Prostate gland (tissue), 2 donors: ENCODE measurements around the gene RAD17. TPM values are rescaled to one million over a fixed set of nuclear protein-coding genes. Genes with fewer than 3 reads are reported as not detected.

Experiments
- DNase-seq: peaks from one replicate; pipeline ENCODE4 v3.0.0-alpha.2; 2019; ENCODE audit warnings: low spot score
- H3K27ac ChIP-seq, 2 donors: fragments of 200-600 bp; sonication (generic); 2 replicates each; pipeline ENCODE4 v1.5.1; 2017 to 2019
- H3K27me3 ChIP-seq: fragments of 200-600 bp; sonication (generic); replicated peaks from 2 replicates; pipeline ENCODE4 v1.5.1; 2019; ENCODE audit not compliant: insufficient read depth
- H3K36me3 ChIP-seq, 2 donors: fragments of 200-600 bp; sonication (generic); 1 replicate in 1 of 2; 2 replicates in 1 of 2; pipeline versions ENCODE4 v1.5.1 to v1.8.1; 2017 to 2019
- H3K4me1 ChIP-seq: fragments of 200-600 bp; sonication (generic); replicated peaks from 2 replicates; pipeline ENCODE4 v1.5.1; 2019
- H3K4me3 ChIP-seq, 2 donors: fragments of 200-600 bp; sonication (generic); 2 replicates each; pipeline ENCODE4 v1.5.1; 2017 to 2019
- H3K9me3 ChIP-seq: fragments of 200-600 bp; sonication (generic); 2 replicates; pipeline ENCODE4 v1.5.1; 2017
- POLR2A ChIP-seq: fragments of 450-650 bp; IDR thresholded peaks from one replicate; pipeline ENCODE4 v1.6.1; 2016; ENCODE audit warnings: antibody characterized with exemption, mild to moderate bottlenecking
- POLR2AphosphoS5 ChIP-seq: sonication (generic); formaldehyde crosslinking; IDR thresholded peaks from one replicate; pipeline ENCODE4 v1.6.1; 2017; ENCODE audit warnings: antibody characterized with exemption
- WGBS: methylation state at CpG from one replicate; pipeline ENCODE4 v1.1.5; 2018; 5-methylcytosine and 5-hydroxymethylcytosine counted together
- intact Hi-C: fragments of 100-400 bp; cut with DNase I; formaldehyde crosslinking; loops from one replicate; pipeline ENCODE4 v1.14.2; 2022
- total RNA-seq, 2 donors: library from RNA; depleted of rRNA; stranded (reverse); fragments of >200 nt; gene quantifications; one replicate each; pipeline ENCODE4 v1.1.0, GENCODE V29; 2016
- TF ChIP-seq, protein P1 (sequence below), 4 experiments: fragments of 200-600 bp in 2 of 4; fragments of 450-650 bp in 2 of 4; sonication (generic) in 2 of 4; IDR thresholded peaks; 1 replicate in 3 of 4; 2 replicates in 1 of 4; pipeline ENCODE4 v1.5.1; 2016 to 2019; ENCODE audit warnings: antibody characterized with exemption in 4 of 4, mild to moderate bottlenecking in 2 of 4, moderate library complexity in 2 of 4

The RAD17 gene
- total RNA-seq, 2 donors from 2014 or later = 28.8 to 29.5 TPM

DNA sequence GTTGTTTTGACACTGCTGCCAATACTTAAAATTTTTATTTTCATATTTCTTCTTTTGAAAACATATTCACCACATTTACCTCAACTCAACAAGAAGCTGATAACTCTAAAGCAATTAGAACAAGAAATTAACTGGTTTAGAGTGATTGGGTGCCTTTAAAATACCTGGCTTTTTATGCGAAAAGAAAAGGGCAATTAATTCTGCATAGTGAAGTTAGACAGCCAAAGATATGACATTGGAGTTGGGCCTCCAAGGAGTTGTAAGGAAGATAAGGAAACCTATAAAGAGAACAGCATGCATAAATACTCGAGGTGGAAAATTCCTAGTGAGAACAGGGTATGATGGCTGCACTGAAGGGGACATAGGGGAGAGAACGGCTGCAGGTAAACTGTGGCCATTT lies 9.9 kb upstream of the RAD17 start:
- Histone ChIP-seq H3K9me3 (no peaks in the 10 kb centered on the region), H3K27ac (no peak overlapping the region), H3K36me3 (no peaks in the 10 kb centered on the region), H3K27me3 (no peaks in the 10 kb centered on the region), H3K4me1 (no peaks in the 10 kb centered on the region), H3K4me3 (no peak overlapping the region)
- DNase-seq = no peak
- WGBS = 66% methylated on average over 3 of the region's 3 CpGs
- intact Hi-C loops = no loop called here
- TF ChIP-seq, protein P1, sequence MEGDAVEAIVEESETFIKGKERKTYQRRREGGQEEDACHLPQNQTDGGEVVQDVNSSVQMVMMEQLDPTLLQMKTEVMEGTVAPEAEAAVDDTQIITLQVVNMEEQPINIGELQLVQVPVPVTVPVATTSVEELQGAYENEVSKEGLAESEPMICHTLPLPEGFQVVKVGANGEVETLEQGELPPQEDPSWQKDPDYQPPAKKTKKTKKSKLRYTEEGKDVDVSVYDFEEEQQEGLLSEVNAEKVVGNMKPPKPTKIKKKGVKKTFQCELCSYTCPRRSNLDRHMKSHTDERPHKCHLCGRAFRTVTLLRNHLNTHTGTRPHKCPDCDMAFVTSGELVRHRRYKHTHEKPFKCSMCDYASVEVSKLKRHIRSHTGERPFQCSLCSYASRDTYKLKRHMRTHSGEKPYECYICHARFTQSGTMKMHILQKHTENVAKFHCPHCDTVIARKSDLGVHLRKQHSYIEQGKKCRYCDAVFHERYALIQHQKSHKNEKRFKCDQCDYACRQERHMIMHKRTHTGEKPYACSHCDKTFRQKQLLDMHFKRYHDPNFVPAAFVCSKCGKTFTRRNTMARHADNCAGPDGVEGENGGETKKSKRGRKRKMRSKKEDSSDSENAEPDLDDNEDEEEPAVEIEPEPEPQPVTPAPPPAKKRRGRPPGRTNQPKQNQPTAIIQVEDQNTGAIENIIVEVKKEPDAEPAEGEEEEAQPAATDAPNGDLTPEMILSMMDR (IDR thresholded peaks at IDR 0.05) = no peak
- TF ChIP-seq POLR2A = no peak

DNA sequence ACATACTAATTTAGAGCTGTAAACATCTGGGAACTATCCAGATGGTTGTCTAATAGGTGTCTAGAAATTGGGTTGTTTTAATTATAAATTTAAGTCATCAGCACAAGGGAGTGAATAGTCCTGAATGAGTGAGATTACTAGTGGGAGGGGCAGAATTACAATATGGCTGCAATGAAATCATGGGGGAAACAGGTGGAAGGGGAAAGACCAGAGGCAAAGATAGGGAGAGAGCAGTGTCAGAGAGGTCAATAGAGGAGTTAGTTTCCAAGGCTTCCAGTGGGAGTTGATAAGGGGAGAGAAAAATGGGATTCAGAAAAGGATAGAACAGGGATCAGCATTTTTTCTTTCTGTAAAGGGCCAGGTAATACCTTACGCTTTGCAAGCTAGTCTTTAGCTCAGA lies 9.2 kb upstream of the RAD17 start:
- Histone ChIP-seq H3K4me1 (no peaks in the 10 kb centered on the region), H3K27me3 (no peaks in the 10 kb centered on the region), H3K27ac (no peak overlapping the region), H3K9me3 (no peaks in the 10 kb centered on the region), H3K36me3 (no peaks in the 10 kb centered on the region), H3K4me3 (no peak overlapping the region)
- intact Hi-C loops = no loop called here
- no peak for DNase-seq
- TF ChIP-seq POLR2A (no peak), POLR2AphosphoS5 (no peak)
- TF ChIP-seq, protein P1 (IDR thresholded peaks at IDR 0.05) = no peak
- 83% methylated on average over 1 of the region's 1 CpG for WGBS

DNA sequence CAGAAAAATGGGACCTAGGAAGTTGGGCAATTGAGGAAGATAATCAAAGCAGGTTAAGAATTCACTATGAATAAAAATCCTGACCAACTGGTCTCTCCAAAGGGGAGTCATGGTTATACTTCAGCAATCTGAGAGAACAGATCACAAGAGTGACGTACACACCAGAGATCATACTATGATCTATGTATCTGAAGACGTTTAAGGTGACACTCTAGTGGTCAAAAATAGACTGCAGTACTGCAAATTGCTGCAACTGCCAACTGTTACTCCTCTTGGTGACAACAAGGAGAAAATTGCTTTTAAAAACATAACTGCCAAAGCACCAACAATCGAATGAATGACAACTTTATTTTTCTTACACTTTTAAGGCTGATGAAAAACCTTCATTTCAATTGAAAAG lies 5.2 kb upstream of the RAD17 start:
- no peak overlapping the region for H3K4me3 ChIP-seq
- no peak overlapping the region for H3K27ac ChIP-seq
- WGBS = 59% methylated on average over 3 of the region's 3 CpGs
- no peaks in the 10 kb centered on the region for H3K36me3 ChIP-seq
- H3K9me3 ChIP-seq = no peaks in the 10 kb centered on the region
- DNase-seq = no peak
- no peaks in the 10 kb centered on the region for H3K27me3 ChIP-seq
- H3K4me1 ChIP-seq = no peaks in the 10 kb centered on the region
- TF ChIP-seq, protein P1 (IDR thresholded peaks at IDR 0.05) = peak in 3 of 4 experiments; percentile 13 to 23 (median 17)
- TF ChIP-seq POLR2AphosphoS5 = no peak
- no peak for TF ChIP-seq POLR2A
- intact Hi-C loops = no loop called here

DNA sequence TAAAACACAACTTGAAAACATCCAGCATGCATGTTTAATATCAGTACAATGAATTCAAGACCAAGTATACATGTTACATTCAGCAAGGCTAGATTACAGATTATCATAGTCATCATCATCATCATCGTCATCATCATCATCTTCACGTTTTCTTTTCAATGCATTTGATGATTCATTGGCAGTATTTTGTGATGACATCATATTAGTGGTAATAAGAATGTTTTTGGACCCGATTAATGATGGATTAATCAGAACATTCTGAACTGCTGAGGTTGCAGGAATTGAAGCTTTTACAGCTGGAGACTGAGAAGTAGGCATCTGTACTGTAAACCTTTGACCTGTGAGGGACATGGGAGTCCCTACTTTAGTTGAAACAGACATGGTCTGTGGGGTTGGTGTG lies 4.8 kb upstream of the RAD17 start:
- Histone ChIP-seq H3K27me3 (no peaks in the 10 kb centered on the region), H3K9me3 (no peaks in the 10 kb centered on the region), H3K4me1 (no peaks in the 10 kb centered on the region), H3K27ac (no peak overlapping the region), H3K36me3 (no peaks in the 10 kb centered on the region), H3K4me3 (no peak overlapping the region)
- WGBS = 79% methylated on average over 3 of the region's 3 CpGs
- DNase-seq = no peak
- TF ChIP-seq, protein P1 (IDR thresholded peaks at IDR 0.05) = no peak
- TF ChIP-seq POLR2A (no peak), POLR2AphosphoS5 (no peak)
- intact Hi-C loops = no loop called here

DNA sequence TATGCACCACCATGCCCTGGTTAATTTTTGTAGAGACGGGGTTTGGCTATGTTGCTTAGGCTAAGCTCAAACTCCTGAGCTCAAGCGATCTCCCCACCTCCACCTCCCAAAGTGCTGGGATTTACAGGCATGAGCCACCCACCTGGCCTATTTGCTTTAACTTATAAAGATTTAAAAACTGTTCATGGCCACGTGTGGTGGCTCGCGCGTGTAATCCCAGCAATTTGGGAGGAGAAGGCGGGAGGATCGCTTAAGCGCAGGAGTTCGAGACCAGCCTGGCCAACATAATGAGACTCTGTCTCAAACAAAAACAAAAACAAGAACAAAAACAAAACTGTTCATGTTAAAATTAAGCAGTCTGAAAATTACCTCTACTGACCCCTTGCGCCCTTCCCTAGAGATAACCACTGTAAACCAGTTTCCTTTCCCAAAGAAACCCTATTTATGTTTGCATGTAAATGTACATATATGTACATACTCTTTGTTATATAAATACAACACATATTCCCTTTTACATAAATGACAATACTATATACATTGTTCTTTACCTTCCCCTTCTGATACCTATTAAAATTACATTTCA lies 1.8 kb upstream of the RAD17 start:
- Histone ChIP-seq H3K36me3 (no peaks in the 10 kb centered on the region), H3K9me3 (no peaks in the 10 kb centered on the region), H3K27me3 (no peaks in the 10 kb centered on the region), H3K4me1 (no peaks in the 10 kb centered on the region), H3K4me3 (no peak overlapping the region), H3K27ac (no peak overlapping the region)
- TF ChIP-seq, protein P1 (IDR thresholded peaks at IDR 0.05) = no peak
- TF ChIP-seq POLR2A (no peak), POLR2AphosphoS5 (no peak)
- intact Hi-C loops = no loop called here
- WGBS = 84% methylated on average over 11 of the region's 11 CpGs
- no peak for DNase-seq
